NCI-H1417 (cell line): ENCODE data around the gene STMN3.

ENCODE experiments used
- DNase-seq, 3 experiments: peaks; one replicate each; lab custom pipeline; 2025; lab: John Stamatoyannopoulos, UW

STMN3 gene

DNA sequence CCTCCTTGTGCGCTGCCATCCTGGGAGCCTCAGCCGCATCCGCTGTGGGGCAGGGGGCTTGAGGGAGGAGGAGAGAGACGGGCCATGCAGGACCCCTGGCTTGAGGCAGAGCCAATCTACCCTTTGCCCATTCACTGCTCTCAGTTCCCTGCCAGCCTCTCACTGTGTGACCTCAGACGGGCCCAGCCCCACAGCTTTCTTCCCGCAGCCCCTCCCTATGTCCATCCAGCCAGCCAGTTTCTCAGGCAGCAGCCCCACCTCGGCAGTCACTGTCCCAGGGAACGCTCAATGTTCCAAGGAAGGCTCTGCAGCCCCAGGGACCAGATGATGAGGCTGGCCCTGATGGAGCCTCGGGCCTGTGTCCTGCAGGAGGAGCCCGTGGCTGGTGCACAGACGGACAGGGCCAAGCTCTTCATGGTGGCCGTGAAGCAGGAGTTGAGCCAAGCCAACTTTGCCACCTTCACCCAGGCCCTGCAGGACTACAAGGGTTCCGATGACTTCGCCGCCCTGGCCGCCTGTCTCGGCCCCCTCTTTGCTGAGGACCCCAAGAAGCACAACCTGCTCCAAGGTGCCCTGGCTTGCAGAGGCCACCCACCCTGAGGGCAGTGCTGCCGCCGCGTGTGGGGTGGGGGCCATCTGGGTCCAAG lies 39.3 kb upstream of the STMN3 start:
- DNase-seq: peak in 1 of 3 experiments; percentile 22

DNA sequence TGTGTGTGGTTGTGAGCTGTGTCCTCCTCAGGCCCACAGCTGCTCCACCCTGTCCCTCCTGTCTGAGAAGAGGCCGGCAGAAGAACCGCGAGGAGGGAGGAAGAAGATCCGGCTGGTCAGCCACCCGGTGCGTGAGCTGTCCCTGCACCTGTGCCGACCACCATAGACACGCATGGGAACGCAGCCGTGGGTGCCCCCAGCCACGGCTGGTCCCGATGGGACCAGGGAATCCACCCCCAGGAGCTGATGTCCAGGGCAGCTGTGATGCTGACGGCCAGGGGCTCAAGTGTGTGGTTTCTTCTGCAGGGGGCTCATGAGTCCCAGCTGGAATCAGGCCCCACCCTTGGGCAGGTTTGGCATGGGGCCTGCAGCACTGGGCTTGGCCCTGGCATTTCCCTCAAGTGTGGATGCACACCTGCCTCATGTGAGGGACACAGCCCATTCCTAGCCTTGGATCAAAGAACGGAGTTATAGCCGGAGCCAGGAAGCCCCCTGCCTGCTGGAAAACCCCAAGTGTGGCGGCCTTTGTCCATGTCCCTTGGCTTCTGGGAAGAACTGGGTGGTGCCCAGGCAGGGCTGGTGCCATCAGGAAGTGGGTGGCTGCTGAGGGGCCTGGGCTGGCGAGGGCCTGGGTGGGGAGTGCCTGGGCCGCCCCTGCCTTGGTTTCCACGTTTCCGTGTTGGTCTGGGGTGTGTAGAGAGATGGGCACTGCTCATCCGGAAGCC lies 38.6 kb upstream of the STMN3 start:
- no peak for DNase-seq

DNA sequence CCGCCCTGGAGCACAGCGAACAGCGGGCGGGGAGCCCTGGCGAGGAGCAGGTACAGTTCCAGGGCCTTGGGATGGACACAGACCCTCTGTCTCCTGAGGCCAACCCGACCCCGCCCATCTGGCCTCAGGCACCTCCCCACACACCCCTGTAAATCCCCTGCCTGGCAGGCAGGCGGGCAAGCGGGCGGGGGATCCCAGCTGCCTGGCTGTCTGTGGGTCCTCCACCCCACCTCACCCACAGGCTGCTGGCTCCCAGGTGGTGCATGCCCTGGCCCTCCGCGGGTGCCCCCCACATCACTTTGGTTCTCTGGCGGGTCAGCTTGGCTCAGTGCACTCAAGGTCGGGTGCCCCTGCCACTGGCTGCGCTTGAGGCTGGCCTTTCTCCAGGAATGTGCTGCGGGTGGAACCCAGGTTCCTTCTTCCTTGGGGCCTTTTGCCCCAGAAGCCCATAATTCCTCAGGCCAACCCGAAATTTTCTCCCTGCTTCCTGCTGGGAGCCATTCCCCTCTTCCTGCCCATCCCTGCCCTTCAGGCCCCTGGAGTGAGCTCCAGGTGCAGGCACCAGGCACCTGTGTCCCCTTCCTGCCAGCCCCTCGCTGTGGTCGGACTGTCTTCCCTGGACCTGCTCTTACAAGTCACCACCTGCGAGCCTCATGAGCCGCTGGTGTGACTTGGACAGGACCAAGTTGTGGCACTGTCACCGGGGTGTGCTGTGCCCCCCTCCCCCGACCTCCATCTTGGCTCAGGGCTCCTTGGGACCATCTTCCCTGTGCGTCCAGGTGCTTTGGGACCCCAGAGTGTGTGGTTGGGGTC lies 37.9 kb upstream of the STMN3 start:
- DNase-seq: no peak

DNA sequence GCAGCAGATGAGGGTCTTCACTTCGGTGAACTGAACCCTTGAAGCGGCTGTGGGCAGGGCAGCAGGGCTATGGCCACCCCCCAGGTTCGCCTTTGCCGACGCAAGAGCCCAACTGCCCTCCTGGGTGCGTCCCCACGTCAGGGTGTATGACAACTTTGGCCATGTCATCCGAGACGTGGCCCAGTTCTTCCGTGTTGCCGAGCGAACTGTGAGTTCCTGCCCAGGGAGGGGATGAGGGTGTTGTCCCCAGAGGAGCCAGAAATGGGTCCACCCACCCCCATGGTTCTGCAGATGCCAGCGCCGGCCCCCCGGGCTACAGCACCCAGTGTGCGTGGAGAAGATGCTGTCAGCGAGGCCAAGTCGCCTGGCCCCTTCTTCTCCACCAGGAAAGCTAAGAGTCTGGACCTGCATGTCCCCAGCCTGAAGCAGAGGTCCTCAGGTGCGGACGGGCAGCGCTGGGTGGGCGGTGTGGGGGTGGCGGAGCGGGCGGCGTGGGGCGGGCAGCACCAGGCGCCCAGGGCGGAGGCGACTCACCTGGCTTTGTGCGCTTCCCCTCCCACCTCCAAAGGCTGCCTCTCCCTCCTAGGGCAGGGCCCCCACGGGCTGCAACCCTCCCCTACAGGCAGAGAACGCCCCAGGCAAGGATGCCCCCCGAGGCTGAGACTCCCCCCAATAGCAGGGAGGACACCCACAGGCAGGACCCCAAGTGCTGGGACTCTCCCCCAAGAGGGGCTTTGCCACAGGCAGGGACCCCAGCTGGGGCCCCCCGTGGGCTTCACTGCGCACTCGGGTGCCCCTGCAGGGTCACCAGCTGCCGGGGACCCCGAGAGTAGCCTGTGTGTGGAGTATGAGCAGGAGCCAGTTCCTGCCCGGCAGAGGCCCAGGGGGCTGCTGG lies 37.0 kb upstream of the STMN3 start:
- no peak for DNase-seq

DNA sequence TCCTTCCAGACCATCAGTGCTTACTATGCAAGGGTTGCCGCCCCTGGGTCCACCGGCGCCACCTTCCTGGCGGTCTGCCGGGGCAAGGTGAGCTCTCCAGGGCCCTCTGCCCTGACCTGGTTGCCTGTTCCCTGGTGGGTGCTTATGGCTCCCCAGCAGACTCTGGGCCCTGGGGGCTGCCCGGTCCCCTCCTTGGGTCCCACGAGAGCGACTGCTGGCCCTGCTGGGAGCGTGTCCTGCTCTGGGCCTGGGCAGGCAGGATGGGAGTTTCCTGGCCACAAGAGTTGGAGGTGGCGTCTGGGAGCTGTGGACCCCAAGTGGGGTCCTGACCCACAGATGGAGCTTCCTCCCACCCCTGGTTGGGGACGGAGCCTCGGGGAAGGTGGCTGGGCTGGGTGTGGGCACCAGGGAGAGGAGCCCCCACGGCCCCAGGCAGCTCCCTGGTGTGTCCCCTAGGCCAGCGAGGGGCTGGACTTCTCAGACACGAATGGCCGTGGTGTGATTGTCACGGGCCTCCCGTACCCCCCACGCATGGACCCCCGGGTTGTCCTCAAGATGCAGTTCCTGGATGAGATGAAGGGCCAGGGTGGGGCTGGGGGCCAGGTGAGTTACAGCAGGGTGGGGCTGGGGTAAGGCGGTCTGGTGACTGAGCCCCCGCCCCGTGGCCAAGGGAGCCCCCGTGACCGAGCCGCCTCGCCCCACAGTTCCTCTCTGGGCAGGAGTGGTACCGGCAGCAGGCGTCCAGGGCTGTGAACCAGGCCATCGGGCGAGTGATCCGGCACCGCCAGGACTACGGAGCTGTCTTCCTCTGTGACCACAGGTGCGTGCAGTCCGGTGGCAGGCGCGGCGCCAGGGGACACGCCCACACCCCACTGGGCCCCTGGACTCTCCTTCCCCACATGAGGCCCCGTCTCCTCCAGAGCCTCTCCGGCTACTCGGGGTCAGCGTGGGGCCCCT lies 36.1 kb upstream of the STMN3 start:
- no peak for DNase-seq

DNA sequence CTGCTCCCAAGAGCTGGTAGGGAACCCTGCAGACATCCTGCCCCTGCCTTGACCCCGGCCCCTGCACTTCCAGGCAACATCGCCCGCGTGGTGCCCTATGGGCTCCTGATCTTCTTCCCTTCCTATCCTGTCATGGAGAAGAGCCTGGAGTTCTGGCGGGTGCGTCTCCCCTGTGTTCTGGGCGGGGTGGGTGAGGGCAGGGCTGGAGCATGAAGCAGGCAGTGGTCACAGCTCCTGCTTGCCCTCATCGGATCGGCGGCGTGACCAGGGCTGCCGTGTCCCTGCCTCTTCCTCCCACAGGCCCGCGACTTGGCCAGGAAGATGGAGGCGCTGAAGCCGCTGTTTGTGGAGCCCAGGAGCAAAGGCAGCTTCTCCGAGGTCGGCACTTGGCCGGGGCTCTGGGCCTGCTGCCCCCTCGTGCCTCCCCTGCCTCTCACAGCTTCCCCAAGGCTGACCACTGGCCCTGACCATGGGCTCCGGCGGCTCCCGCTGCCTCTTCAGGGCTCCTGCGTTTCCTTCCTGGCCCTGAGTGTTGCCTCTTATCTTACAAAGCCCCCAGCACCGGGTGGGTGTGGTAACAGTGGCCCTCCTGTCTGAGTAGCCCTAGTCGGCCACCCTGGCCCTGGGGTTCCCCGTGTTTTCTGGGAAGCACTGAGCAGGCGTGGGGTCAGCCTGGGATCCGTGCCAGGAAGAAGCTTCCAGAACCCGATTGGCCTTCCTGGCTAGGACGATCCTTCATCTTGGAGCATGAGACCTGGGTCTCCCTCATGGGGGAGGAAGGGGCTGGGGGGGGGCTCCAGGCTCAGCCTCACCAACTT lies 35.2 kb upstream of the STMN3 start:
- DNase-seq: no peak

DNA sequence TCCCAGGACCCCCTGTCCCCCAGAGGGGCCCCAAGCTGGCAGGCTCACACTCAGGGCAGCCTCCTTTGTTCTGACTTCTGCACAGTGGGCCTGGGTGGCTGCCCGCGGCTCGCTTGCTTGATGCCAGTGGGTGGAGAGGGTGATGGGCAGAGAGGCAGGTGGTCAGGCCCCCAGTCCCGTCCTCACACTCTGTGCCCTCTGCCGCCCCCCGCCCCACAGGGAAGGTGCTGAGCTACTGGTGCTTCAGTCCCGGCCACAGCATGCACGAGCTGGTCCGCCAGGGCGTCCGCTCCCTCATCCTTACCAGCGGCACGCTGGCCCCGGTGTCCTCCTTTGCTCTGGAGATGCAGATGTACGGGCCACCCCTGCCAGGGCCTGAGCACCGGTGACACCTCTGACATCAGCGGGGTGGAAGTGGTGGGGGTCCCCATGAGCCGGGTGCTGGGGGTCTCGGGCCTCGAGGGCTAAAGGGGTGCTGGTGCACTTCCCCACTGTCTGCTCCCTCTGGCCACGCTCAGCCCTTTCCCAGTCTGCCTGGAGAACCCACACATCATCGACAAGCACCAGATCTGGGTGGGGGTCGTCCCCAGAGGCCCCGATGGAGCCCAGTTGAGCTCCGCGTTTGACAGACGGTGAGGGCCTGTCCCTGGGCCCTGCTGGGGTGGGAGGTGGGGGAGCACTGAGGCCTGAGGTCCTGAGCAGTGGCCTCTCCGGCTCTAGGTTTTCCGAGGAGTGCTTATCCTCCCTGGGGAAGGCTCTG lies 34.4 kb upstream of the STMN3 start:
- no peak for DNase-seq

DNA sequence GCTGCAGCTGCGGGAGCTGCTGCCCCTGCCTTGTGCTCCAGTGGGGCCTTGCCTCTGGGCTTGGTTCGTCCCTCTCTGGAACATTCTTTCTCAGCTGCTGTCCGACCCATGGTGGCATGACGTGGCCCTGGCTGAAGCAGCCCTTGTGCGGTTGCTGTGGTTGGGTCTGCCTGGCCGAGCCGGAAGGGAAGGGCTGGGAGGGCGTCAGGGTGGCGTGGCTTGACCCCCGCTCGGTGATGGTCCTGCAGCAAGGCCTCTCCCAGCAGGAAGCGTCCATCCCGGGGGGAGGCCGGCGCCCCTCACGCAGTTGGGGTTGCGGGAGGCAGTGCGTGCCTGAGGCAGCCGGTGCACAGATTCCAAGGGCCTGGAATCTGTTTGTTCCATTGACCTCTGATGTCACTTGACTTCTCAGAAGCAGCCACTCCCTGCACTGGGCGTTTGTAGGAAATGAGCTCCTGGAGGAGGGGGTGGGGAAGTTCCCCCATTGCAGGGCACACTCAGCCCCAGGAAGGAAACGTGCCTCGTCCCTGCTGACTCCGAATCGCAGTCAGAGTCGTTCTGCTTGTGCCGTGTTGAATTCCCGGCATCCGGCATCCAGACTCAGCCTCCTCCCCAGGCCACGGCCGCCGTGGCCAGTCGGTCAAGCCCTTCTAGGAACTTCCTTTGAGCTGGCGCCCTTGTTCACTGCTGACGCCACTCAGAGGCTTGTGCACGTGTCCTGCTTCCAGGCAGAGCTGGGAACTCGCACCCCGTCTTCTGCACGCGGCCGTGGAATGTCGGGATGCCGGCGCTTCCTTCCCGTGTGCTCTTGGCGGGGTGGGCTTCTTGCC lies 33.5 kb upstream of the STMN3 start:
- DNase-seq: no peak

DNA sequence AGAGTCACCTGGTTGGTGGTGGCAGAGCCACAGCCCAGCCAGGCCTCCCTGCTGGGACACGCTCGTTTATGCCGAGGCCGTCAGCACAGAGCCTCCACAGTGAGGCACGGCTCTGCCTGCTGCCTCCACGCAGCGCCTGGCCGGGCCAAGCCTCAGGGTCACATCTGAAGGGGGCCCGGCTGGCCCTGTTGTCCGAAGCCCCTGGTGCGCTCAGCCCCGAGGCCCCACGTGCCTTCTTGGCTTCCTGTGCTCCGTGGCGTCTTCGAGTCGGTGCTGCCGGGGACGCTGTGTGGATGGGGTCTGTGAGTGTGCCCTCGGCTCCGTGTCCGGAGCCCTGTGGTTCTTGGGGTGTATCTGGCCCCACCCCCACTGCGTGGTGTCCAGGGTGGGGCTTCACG lies 32.9 kb upstream of the STMN3 start:
- no peak for DNase-seq

DNA sequence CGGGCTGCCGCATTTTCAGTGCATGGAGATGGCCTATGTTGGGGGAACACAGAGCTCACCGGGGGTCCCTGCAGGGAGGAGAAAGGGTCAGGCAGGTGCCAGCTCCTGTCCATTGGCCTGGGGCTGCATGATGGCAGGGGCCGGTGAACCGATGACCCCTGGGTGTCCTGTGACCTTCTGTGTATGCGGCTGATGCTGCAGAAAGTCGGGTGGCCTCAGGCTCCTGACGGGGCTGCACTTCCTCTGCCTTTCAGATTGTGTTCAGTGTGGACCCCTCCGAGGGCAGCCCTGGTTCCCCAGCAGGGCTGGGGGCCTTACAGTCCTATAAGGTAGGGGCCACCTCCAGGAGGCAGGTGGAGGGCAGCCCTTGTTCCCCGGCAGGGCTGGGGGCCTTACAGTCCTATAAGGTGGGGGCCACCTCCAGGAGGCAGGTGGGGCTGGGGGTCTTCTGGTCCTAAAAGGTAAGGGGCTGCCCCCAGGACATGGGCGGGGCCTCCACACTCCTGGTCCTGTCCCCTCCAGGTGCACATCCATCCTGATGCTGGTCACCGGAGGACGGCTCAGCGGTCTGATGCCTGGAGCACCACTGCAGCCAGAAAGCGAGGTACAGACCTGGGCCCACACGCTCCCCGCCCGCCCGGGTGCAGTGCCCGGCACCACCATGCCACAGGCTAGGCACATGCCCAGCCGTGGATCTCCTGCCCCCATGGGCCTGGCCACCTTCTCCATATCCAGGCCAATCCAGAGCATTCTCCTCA lies 32.2 kb upstream of the STMN3 start:
- DNase-seq: no peak

DNA sequence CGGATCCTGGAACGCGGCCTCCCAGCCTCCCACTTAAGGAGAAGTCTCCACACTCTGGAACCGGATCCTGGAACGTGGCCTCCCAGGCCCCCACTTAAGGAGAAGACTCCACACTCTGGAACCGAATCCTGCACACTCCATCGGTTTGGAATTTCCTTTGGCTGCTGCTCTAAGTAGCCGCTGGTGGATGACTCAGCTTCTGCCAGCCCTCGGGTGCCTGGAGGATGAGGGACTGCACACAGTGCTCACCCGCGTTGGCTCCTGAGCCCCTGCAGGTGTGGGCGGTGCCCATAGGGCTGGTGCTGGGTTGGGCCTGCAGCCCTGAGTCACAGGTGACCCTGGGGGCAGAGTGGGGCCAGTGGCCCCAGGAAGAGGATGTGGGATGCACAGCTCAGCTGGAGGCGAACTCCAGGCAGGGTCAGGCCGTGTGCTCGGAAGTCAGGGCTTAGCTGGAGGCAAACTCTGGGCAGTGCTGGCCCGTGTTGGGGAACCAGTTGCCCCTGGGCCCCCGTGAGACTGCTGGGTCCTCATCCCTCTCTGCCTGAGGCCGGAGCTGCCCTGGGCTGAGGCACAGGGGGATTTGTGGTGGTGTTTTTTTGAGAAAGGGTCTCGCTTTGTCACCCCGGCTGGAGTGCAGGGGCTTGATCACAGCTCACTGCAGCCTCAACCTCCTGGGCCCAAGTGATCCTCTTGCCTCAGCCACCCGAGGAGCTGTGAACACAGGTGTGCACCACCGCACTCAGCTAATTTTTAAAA lies 29.3 kb upstream of the STMN3 start:
- no peak for DNase-seq

DNA sequence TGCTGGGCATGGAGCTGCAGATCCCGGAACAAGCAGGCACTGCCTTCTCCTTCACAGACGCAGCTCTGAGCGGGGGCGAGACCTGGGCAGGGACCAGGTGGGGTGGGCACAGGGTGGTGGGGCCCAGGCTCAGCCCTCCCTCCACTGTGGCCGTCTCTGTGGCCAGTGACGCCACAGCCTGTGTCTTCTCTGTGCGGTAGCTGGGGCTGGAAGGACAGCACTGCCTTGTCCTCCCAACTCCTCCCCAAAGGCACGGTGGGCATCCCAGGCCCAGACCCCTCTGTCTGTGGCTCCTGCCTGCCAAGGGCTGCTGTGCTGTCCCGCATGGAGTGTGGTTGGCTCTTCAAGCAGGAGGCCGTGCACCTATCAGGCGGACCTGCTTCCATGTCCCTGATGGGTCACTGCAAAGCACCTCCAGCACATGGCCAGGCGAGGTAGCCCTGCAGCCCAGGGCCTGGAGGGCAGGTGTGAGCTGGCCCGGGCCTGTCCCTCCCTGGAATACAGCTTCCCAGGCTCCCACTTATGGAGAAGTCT lies 28.5 kb upstream of the STMN3 start:
- DNase-seq: no peak

DNA sequence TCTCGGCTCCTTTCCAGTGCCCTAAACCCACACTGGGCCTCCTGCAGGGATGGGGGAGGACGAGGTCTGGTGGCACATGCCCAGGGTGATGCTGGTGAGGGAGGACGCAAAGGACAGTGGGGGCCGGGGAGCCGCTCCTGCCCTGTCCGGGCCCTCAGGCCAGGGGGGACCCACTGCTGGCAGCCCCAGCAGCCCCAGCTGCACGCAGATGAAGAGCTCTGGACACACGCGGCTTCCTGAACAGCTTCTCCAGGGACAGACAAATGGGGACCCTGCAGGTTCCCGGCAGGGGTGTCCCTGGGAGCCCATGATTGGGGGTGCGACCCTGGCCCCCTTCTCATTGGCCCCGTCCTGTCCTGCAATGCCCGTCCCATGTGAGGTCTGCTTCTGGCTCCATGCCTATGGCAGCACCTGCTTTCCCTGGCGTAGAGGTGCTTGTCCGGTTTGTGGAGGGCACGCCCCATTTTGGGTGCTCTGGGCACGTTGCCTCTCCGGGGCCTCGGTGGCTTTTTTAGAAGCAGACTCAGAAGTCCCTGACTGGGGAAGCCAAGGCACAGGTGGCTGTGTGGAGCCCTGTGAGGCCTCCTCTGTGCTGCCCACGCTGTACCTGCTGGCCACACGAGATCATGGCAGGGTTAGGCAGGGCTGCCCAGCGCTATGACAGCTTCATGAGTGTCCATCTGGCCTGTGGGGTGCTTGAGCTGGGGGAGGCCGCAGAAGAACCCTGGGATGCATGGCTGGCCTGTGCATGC lies 27.8 kb upstream of the STMN3 start:
- DNase-seq: no peak

DNA sequence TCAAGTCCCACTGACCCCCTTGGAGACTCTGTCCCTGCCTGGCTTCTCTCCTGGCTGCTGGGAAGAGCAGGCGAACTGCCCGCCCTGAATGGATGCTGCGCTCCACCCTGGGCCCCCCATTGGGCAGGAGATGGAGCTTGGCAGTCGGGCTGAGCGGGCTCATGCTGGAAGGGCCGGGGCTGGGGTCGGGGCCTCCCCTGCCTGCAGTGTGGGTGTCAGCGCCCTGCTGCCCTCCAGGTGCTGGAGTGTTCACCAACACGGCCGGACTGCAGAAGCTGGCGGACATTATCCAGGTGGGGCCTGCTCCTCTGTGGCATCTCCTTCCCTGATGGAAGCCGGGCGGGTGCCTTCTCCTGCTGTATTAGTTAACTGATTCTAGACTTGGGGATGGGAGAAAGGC lies 27.2 kb upstream of the STMN3 start:
- no peak for DNase-seq

DNA sequence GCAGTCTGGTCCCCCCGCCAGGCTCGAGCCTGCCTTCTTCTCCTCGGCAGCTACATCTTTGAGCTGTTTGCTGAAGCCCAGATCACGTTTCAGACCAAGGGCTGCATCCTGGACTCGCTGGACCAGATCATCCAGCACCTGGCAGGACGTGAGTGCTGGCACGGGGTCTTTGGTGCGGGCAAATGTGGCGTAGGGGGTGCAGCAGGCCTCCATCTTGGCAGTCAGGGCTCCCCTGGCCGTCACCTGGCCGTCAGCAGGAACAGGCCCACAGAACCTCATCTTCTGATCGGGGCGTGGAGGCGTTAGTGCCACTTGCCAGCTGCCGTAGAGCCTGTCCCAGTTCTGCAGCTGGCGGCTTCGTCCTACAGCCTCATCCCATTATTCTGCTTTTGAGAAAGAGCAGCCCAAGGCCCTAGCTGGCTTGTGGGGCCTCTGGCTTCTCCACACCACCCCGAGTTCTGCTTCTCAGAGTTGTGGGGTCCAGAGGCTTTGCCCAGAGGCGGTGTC lies 26.6 kb upstream of the STMN3 start:
- DNase-seq: no peak
